Activated naive CD4-positive, alpha-beta T cell treated with anti-CD3 and anti-CD28 coated beads for 36 hours (primary cell): ENCODE data around the gene FXYD5. TPM values are rescaled to one million over a fixed set of nuclear protein-coding genes. Genes with fewer than 3 reads are reported as not detected.
A peak's percentile ranks its signal among the peaks of the same experiment; 100 is the strongest.
"Not testable (repeated sequence)": the region's sequence is repeated elsewhere in the genome, so short reads cannot be mapped to it uniquely, and the experiment has no call there.

Experiments
- CTCF ChIA-PET: fragments of 350-600 bp; sonication (Branson Sonifier 250); formaldehyde crosslinking; loops from one replicate; lab custom pipeline; 2021; ENCODE audit warnings: antibody characterized with exemption; lab: Charles Lee
- DNase-seq: peaks from one replicate; pipeline ENCODE4 v3.0.0-alpha.2; 2020
- H3K27ac Mint-ChIP-seq: one replicate; pipeline ENCODE4 v1.8.0; 2021; ENCODE audit warnings: mild to moderate bottlenecking, mixed read lengths
- H3K27me3 Mint-ChIP-seq: one replicate; pipeline ENCODE4 v1.8.0; 2021; ENCODE audit warnings: low read depth, mixed read lengths
- H3K36me3 Mint-ChIP-seq: one replicate; pipeline ENCODE4 v1.8.0; 2021; ENCODE audit warnings: low read depth, mixed read lengths
- H3K4me1 Mint-ChIP-seq: one replicate; pipeline ENCODE4 v1.8.0; 2021; ENCODE audit warnings: low read depth, mixed read lengths
- H3K4me3 Mint-ChIP-seq: one replicate; pipeline ENCODE4 v1.8.0; 2021; ENCODE audit warnings: mild to moderate bottlenecking, moderate library complexity, mixed read lengths
- H3K9me3 Mint-ChIP-seq: one replicate; pipeline ENCODE4 v1.8.0; 2021; ENCODE audit warnings: mixed read lengths
- intact Hi-C: fragments of 100-400 bp; cut with micrococcal nuclease; formaldehyde crosslinking; loops from one replicate; pipeline ENCODE4 v1.15.1; 2023
- total RNA-seq, 2 experiments: library from RNA; stranded (reverse); gene quantifications; one replicate each; pipeline ENCODE4 v1.2.3, GENCODE V29; 2021

Gene FXYD5
- total RNA-seq, 2 experiments from 2014 or later, result 289 to 294 TPM

- intact Hi-C loops, result loop anchor here (5.0 kb wide), 1 partner anchor 56 kb away; no protein-coding TSS in a partner anchor
- CTCF ChIA-PET, result interaction anchor here (1.0 kb wide), 1 partner anchor 19 kb away, joined by 3 read pairs; no protein-coding TSS in a partner anchor
- Mint-ChIP-seq H3K4me1 (peaks cover 13% of the 10 kb centered on the region), H3K4me3 (no peak overlapping the region), H3K27ac (no peak overlapping the region), H3K36me3 (no peaks in the 10 kb centered on the region), H3K27me3 (no peaks in the 10 kb centered on the region), H3K9me3 (no peaks in the 10 kb centered on the region)
- no peak for DNase-seq
Observed at GRCh38 chr19:35122687-35123551, 31.6 kb upstream of the FXYD5 start.

- no peak for DNase-seq
- H3K9me3 Mint-ChIP-seq, result no peaks in the 10 kb centered on the region
- H3K36me3 Mint-ChIP-seq, result no peaks in the 10 kb centered on the region
- CTCF ChIA-PET, result interaction anchor here (1.3 to 1.8 kb wide), 2 partner anchors 13 to 57 kb away, joined by 6 to 10 read pairs; no protein-coding TSS in a partner anchor
- peaks cover 13% of the 10 kb centered on the region for H3K4me1 Mint-ChIP-seq
- H3K4me3 Mint-ChIP-seq, result peak overlapping the region; percentile 89
- no peaks in the 10 kb centered on the region for H3K27me3 Mint-ChIP-seq
- H3K27ac Mint-ChIP-seq, result no peak overlapping the region
- intact Hi-C loops, result loop anchor here (5.0 kb wide), 1 partner anchor 56 kb away; no protein-coding TSS in a partner anchor
Observed at GRCh38 chr19:35123573-35123972, 31.0 kb upstream of the FXYD5 start.

GRCh38 chr19:35124098-35125060 is 30.2 kb upstream of the FXYD5 start:
- DNase-seq, result peak; percentile 90
- Mint-ChIP-seq H3K4me3 (peak overlapping the region; percentile 89), H3K27ac (peak overlapping the region; percentile 64), H3K27me3 (no peaks in the 10 kb centered on the region), H3K4me1 (peaks cover 13% of the 10 kb centered on the region), H3K36me3 (no peaks in the 10 kb centered on the region), H3K9me3 (no peaks in the 10 kb centered on the region)
- intact Hi-C loops, result loop anchor here (1.0 to 5.0 kb wide), 2 partner anchors 17 to 57 kb away; no protein-coding TSS in a partner anchor
- CTCF ChIA-PET, result interaction anchor here (0.7 to 1.8 kb wide), 8 partner anchors 10 to 424 kb away, joined by 3 to 10 read pairs (median 4); no protein-coding TSS in a partner anchor

GRCh38 chr19:35125270-35125717 is 29.2 kb upstream of the FXYD5 start:
- DNase-seq, result no peak
- Mint-ChIP-seq H3K9me3 (no peaks in the 10 kb centered on the region), H3K27ac (no peak overlapping the region), H3K4me1 (peaks cover 13% of the 10 kb centered on the region), H3K36me3 (no peaks in the 10 kb centered on the region), H3K4me3 (no peak overlapping the region), H3K27me3 (no peaks in the 10 kb centered on the region)
- intact Hi-C loops, result no loop called here
- CTCF ChIA-PET, result interaction anchor here (1.0 to 1.8 kb wide), 4 partner anchors 11 to 153 kb away, joined by 3 to 10 read pairs (median 6); no protein-coding TSS in a partner anchor

- H3K36me3 Mint-ChIP-seq, result no peaks in the 10 kb centered on the region
- no peak for DNase-seq
- intact Hi-C loops, result no loop called here
- H3K27ac Mint-ChIP-seq, result no peak overlapping the region
- peaks cover 13% of the 10 kb centered on the region for H3K4me1 Mint-ChIP-seq
- H3K4me3 Mint-ChIP-seq, result no peak overlapping the region
- no peaks in the 10 kb centered on the region for H3K9me3 Mint-ChIP-seq
- CTCF ChIA-PET, result interaction anchor here (0.8 to 1.3 kb wide), 3 partner anchors 11 to 12 kb away, joined by 3 to 4 read pairs (median 3); no protein-coding TSS in a partner anchor
- no peaks in the 10 kb centered on the region for H3K27me3 Mint-ChIP-seq
Observed at GRCh38 chr19:35125749-35126623, 28.5 kb upstream of the FXYD5 start.

- Mint-ChIP-seq H3K9me3 (no peaks in the 10 kb centered on the region), H3K4me1 (peaks cover 13% of the 10 kb centered on the region), H3K36me3 (no peaks in the 10 kb centered on the region), H3K27me3 (no peaks in the 10 kb centered on the region), H3K4me3 (no peak overlapping the region), H3K27ac (no peak overlapping the region)
- CTCF ChIA-PET, result interaction anchor here (0.8 to 1.1 kb wide), 2 partner anchors 11 to 12 kb away, joined by 3 read pairs; no protein-coding TSS in a partner anchor
- intact Hi-C loops, result no loop called here
- no peak for DNase-seq
Observed at GRCh38 chr19:35126624-35126959, 27.9 kb upstream of the FXYD5 start.

GRCh38 chr19:35127871-35128270 is 26.7 kb upstream of the FXYD5 start:
- DNase-seq, result no peak
- intact Hi-C loops, result no loop called here
- Mint-ChIP-seq H3K4me3 (no peak overlapping the region), H3K4me1 (peaks cover 13% of the 10 kb centered on the region), H3K9me3 (peaks cover 2% of the 10 kb centered on the region), H3K27ac (no peak overlapping the region), H3K36me3 (no peaks in the 10 kb centered on the region), H3K27me3 (no peaks in the 10 kb centered on the region)
- CTCF ChIA-PET, result no interaction called here

GRCh38 chr19:35128398-35129057 is 26.0 kb upstream of the FXYD5 start:
- no peak overlapping the region for H3K27ac Mint-ChIP-seq
- H3K9me3 Mint-ChIP-seq, result peaks cover 2% of the 10 kb centered on the region
- H3K4me1 Mint-ChIP-seq, result peaks cover 13% of the 10 kb centered on the region
- intact Hi-C loops, result no loop called here
- H3K36me3 Mint-ChIP-seq, result no peaks in the 10 kb centered on the region
- no peak for DNase-seq
- CTCF ChIA-PET, result no interaction called here
- H3K4me3 Mint-ChIP-seq, result no peak overlapping the region
- H3K27me3 Mint-ChIP-seq, result no peaks in the 10 kb centered on the region

GRCh38 chr19:35129724-35130274 is 24.7 kb upstream of the FXYD5 start:
- H3K27ac Mint-ChIP-seq, H3K9me3 Mint-ChIP-seq, DNase-seq, H3K27me3 Mint-ChIP-seq, H3K36me3 Mint-ChIP-seq, H3K4me1 Mint-ChIP-seq, intact Hi-C loops, H3K4me3 Mint-ChIP-seq: not testable (repeated sequence)
- CTCF ChIA-PET, result interaction anchor here (0.5 kb wide), 1 partner anchor 17 kb away, joined by 4 read pairs; no protein-coding TSS in a partner anchor

GRCh38 chr19:35130761-35131720 is 23.5 kb upstream of the FXYD5 start:
- Mint-ChIP-seq H3K27ac (no peak overlapping the region), H3K9me3 (peaks cover 2% of the 10 kb centered on the region), H3K4me1 (no peaks in the 10 kb centered on the region), H3K27me3 (no peaks in the 10 kb centered on the region), H3K36me3 (no peaks in the 10 kb centered on the region), H3K4me3 (no peak overlapping the region)
- no peak for DNase-seq
- CTCF ChIA-PET, result interaction anchor here (0.6 kb wide), 1 partner anchor 903 kb away, joined by 3 read pairs; no protein-coding TSS in a partner anchor
- intact Hi-C loops, result no loop called here
